Esophagus muscularis mucosa (tissue), 4 donors: ENCODE data around the gene GNB1.

Experiments
- CTCF ChIP-seq, 3 experiments: fragments of 200-600 bp in 2 of 3; fragments of 450-650 bp in 1 of 3; sonication (generic) in 2 of 3; IDR thresholded peaks; one replicate each; pipeline ENCODE4 v1.5.1; 2017 to 2019; ENCODE audit warnings: antibody characterized with exemption in 3 of 3, mild to moderate bottlenecking in 2 of 3, moderate library complexity in 1 of 3
- EP300 ChIP-seq: sonication (generic); formaldehyde crosslinking; IDR thresholded peaks from one replicate; pipeline ENCODE4 v1.6.1; 2017; ENCODE audit warnings: antibody characterized with exemption
- POLR2AphosphoS5 ChIP-seq, 2 donors: sonication (generic); formaldehyde crosslinking; IDR thresholded peaks; one replicate each; pipeline ENCODE4 v1.6.1; 2017; ENCODE audit warnings: antibody characterized with exemption in 2 of 2

GRCh38 chr1:1770102-1770501 lies 120.8 kb downstream of the GNB1 start:
- TF ChIP-seq CTCF (IDR thresholded peaks at IDR 0.05) (no peak), EP300 (no peak), POLR2AphosphoS5 (IDR thresholded peaks at IDR 0.05) (no peak)
